NCI-H460 (cell line): Measurements from ENCODE around the gene PRAMEF18. TPM values are rescaled to one million over a fixed set of nuclear protein-coding genes. Genes with fewer than 3 reads are reported as not detected.
"Not testable (repeated sequence)": the region's sequence is repeated elsewhere in the genome, so short reads cannot be mapped to it uniquely, and the experiment has no call there.

Experiments used
- DNase-seq: peaks from one replicate; pipeline ENCODE4 v3.0.0-alpha.2; 2016; ENCODE audit warnings: low read depth; ENCODE audit errors: extremely low read depth
- total RNA-seq: library from RNA; depleted of rRNA; stranded (reverse); fragments of >200 nt; shearing (Covaris generic); gene quantifications from 2 replicates; pipeline ENCODE4 v1.2.3, GENCODE V29; 2014; rRNA removed

Gene PRAMEF18
- total RNA-seq, 1 experiment from 2014 or later, result not detected

- not testable (repeated sequence) for DNase-seq
Measured at GRCh38 chr1:13208712-13209111, 17.2 kb downstream of the PRAMEF18 start.

GRCh38 chr1:13201309-13201708 lies 24.6 kb downstream of the PRAMEF18 start, which contains the start of gene PRAMEF13:
Gene PRAMEF13, minus strand, starts transcription at chr1:13201409. Its CDS starts 1,820 bp downstream, at chr1:13199589.
- not testable (repeated sequence) for DNase-seq

Other genes starting within 250 kb of the PRAMEF18 start
- gene PRAMEF27, start 169.6 kb downstream of the PRAMEF18 start, total RNA-seq, result not detected in 2 replicates
- not detected in 2 replicates for gene HNRNPCL3, start 165.4 kb downstream of the PRAMEF18 start, total RNA-seq
- gene PRAMEF25, start 155.4 kb downstream of the PRAMEF18 start, total RNA-seq, result not detected in 2 replicates
- gene HNRNPCL2, start 109.3 kb downstream of the PRAMEF18 start, total RNA-seq, result not detected in 2 replicates
- gene PRAMEF26, start 70.1 kb downstream of the PRAMEF18 start, total RNA-seq, result not detected in 2 replicates
- not detected in 2 replicates for gene HNRNPCL4, start 60.5 kb downstream of the PRAMEF18 start, total RNA-seq
- gene PRAMEF9, start 54.3 kb downstream of the PRAMEF18 start, total RNA-seq, result not detected in 2 replicates
- gene PRAMEF13, start 24.7 kb downstream of the PRAMEF18 start, total RNA-seq, result not detected in 2 replicates
- gene PRAMEF5, start 28.0 kb upstream of the PRAMEF18 start, total RNA-seq, result not detected in 2 replicates
- not detected in 2 replicates for gene PRAMEF8, start 59.0 kb upstream of the PRAMEF18 start, total RNA-seq
- gene PRAMEF33, start 77.4 kb upstream of the PRAMEF18 start, total RNA-seq, result not detected in 2 replicates
- not detected in 2 replicates for gene PRAMEF15, start 89.4 kb upstream of the PRAMEF18 start, total RNA-seq
- gene PRAMEF14, start 121.0 kb upstream of the PRAMEF18 start, total RNA-seq, result not detected in 2 replicates
- not detected in 2 replicates for gene PRAMEF19, start 145.8 kb upstream of the PRAMEF18 start, total RNA-seq
- not detected in 2 replicates for gene PRAMEF17, start 163.5 kb upstream of the PRAMEF18 start, total RNA-seq
- 0.05 TPM in 1 of 2 replicates, not detected in the other for gene PRAMEF20, start 184.3 kb upstream of the PRAMEF18 start, total RNA-seq